ENCODE measurements around the gene INSYN2B.

INSYN2B gene

DNA sequence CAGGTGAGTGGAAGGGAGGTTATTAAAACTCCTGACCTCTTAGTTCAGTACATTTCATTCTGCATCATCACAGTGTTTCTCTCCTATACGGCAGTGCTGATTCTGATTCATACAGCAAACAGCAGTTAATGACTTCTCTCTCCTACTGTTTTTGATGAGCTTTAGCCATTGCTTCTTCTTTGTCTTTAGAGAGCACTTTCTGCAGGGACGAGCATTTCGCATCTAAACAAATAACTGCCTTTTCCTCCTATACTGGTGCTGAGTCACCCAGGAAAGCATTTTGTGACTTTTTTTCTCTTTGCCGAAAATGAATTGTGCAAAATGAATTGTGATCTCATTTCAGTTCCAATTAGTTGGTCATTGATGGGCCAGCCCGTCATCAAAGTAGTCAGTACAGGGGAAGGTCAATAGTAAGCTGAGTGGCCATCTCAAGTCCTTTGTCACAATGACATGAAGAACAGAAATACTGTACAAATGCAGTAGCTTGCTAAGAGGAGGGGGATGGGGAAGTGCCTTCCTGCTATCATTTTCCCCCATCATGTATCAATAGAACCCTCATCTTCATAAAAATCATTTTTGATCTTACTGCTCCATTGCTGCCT lies 98.5 kb downstream of the INSYN2B start:
- DNase-seq, result no peak

DNA sequence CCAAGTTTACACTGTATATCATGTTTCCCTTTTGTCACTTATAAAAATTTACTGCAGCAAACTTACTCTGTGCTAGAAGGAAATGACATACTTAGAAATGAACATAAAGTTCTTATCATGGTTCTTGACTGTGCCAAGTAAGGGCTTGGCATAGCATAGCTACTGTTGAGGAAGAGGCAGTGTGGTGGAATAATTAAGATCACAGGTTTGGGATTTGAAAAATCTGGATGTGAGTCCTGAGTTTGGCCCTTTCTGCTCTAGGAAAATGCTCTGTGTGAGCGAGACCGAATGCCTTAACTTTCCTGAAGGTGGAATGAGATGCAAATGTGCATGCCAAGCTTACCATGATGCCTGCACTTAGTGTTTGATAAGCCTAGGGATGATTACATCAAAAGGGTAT lies 99.5 kb downstream of the INSYN2B start:
- DNase-seq, result no peak

DNA sequence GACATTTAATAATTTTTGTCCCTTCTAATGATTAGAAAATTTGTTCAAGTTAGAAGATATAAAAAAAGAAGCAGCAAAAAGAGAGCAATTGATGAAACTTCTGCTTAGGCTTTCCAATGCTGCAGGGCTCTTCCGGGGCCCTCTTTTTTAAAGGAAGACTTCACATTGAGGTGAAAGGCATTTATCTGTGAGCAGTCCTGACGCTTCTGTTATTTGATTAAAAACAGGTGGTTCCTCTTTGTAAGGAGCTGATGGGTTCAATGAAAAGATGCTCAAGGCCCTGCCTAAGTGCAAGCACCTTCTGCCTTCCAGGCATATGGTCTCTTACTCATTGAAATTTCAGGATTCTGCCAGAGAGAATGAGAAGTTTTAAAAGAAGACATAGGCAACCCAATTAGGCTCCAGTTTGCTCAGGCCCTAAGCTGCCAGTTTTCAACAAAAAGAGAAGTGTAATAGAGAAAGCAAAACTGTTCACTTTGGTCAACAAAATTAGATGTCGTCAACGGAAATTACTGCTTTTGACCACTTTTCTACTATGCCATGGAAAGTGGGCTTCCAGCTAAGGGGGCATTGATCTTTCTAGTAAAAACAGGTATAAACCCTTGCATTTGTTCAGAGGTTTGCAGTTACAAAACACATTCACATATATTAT lies 100.2 kb downstream of the INSYN2B start:
- no peak for DNase-seq

DNA sequence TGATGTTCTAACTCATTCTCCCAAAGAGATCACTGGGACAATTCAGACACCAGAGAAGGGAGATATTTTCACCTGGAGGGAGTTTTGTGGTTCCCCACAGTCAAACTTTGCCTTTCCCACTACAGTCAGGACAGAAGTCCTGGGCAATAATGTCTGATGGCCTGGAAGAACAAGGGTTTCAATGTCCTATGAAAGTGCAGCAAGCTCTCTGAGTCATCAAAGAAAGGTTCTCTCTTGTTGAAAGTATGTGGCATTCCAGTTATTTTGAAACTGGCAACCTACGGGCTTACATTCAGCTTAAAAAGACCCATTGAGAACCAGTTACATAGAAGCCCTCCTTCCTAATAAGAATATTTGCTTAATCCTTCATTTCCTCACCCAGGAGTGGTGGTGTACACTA lies 103.9 kb downstream of the INSYN2B start:
- no peak for DNase-seq

DNA sequence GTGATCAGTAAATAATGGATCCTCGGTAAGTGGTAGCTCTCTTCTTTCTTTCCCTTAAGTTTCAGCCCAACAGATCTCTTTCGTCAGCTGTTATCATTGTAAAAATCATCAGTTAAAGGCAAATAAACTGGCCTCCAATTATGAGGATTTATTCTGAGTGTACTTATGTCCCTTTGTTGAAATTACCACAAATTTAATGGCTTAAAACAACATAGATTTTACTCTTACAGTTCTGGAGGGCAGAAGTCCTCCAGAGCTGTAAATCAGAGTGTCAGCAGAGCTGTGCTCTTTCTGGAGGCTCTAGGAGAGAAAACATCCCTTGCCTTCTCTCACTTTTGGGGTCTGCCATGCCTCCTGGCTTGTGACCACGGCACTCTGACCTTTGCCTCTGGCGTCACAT lies 104.6 kb downstream of the INSYN2B start:
- DNase-seq, result no peak

DNA sequence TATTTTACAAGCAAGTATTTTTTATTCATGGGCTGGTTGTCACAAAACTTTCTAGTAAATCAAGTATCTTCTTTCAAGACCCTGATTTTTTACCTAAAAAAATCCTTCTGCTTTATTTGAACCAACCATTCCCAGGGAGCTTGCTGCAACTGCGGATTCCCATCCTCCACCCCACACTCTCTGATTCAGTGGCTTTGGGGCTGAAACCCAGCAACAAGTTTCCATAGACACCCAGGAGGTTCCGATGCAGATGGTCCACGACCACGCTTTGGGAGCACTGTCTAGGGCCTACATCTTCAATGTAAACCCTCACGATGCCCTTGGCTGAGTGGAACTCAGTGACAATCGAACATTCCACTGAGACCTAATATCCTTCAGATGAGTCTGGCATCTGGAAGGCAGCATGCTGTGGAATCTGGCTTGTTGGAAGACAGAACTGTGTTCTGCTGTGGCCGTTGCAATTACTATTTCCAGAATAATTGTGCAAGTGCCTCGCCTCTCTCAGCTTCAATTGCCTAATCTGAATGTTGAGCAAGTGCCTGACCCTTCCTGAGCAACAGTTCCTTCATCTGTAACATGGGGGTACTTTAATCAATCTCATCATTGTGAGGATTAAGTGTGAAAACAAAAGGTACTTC lies 105.1 kb downstream of the INSYN2B start:
- no peak for DNase-seq

DNA sequence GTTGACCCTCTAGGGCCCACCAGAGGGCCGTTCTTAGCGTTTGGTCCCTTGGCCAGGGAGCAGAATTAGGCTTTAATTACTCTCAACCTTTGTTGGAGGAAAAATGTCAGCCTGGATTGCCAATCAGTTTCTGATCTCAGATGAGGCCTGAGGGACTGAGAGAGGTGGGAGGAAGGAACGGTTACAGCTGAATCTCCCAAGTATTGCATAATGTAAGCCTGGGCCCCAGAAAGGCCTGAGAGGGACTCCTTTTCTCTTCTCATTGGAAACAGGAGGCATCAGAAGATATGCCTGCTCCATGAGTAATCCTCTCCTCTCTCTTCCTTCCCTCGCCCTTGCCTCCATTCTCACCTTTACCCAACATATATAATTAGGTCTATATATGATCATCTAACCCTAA lies 105.7 kb downstream of the INSYN2B start:
- no peak for DNase-seq

DNA sequence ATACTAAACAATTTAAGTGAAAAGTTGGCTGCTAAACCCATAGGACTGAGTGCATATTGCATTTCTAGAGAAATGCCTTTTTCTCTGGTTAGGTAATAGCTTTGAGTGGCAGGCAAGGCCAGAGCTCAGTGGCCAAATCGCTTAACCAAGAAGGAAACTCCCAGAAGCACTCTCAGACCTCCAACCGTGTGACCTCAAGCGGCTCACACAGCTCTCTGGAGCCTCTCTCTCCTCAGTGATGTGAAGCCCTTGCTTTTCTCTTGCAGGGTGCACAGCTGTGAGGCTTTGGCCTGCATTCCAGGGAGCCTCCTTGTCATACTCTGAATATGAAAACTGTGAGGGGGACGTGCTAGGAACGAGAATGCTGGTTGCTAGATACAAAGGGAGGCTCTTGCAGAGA lies 106.7 kb downstream of the INSYN2B start:
- DNase-seq, result peak; percentile 3

DNA sequence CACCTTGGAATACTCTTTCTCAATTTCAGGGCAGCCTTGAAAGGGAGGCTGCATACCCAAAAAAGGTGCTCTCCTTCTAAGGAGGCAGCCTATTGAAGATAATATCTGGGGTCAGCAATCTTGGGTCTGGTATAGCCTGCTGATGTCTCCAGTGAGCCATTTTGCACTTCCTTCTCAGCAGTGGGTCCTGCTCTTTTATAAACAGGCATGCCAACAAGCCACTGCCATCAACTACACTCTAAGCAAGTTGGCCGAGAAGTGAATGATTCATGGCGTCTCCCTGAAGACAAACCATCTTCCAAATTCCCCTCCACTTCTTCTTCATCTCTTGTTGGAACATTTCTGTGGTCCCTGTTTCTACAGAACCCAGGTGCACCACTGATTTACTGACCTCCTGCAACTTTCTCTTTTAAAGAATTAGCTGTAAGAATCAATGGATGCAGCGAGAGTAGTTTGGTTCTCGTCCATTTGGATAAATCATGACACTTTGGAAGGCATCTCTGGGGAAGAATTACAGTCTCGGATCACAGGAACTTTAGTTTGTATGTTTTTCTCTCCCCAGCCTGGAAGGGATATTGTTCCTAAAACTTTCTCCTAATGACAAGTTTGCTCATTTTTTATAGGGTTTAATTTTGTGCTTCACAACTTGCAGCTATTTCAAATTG lies 108.3 kb downstream of the INSYN2B start:
- DNase-seq, result no peak

DNA sequence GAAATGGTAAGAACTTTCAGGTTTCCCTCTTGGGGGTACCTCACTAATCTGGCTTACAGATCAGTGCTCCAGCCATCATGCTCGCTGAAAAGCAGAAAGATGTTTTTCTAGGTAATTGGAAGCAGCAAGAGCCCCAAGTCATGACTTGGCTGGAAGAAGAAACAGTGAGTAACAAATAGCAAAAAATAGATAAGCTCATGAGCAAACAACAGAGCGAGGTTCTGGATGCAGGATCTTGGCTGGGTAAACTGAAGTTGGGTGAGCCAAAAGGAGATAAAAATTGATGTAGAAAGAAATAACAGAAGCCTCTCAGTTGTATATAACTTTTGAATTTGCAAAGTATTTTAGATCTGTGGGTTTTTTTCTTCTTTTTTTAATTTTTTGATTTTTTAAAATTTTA lies 110.1 kb downstream of the INSYN2B start:
- DNase-seq, result no peak

DNA sequence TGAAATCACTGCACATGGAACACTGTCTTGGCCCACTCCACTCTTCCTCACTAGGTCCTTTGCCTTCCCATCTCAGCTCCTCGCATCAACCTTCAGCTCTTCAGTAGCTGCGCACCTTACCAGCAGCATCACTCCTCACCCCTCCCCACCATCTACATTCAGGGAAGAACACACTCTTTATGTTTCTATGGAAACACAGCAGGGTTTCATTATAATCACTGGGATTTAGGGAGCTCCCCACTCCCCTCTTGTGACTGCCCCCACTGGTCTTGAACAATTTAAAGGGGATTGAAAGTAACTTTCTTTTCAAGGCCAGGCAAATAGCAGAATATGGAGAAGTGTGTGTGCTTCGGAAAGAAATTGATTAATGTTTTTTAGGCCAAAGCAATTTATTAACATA lies 111.2 kb downstream of the INSYN2B start:
- DNase-seq, result peak; percentile 32

DNA sequence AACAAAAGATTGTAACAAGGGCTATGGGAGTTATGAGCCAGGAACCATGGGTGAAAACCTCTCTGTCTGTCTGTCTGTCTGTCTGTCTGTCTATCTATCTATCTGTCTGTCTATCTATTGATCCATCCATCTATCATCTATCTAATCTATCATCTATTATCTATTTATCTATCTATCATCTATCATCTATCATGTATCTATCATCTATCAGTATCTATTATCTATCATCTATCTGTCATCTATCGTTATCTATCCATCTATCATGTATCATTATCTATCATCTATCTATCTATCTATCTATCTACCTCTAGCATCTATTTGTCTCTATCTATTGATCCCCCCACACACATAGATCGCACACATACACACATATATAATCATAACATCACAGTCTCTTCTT lies 112.9 kb downstream of the INSYN2B start:
- no peak for DNase-seq

DNA sequence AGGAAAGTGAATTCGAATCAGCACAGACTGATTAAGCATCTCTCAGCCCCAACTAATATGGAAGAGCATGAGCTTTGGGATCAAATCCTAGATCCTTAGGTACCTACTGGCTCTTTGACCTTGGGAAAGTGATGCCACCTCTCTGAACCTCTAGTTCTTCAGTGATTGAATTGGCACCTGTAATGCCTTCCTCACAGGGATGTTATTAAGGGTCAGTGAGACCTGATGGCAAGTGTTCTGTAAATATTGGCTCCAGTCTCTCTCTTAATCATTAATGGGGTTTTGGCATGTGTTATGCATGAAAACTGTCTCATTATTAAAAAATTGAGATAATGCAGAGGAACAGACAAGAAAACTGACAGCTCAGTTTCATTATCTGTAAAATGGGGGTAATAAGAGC lies 115.8 kb downstream of the INSYN2B start:
- DNase-seq, result no peak

DNA sequence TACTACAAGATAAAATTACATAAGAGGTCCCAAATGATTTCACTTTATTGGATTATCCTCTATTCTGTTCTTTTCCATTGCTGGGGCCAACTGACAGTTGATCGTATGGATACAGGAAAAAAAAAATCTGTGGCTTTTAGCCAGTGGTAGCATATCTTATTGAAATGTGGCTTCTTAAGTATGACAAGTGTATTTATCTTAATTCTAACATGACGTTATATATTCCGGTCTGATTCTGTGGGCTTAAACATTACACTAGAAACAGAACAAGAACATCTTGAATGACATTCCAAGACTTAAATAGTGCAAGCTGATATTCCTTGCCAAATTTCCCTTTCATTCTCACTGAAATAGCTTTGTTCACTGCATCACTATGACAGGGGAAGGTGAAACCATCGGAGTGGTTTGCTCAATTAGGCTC lies 117.9 kb downstream of the INSYN2B start:
- DNase-seq, result no peak

DNA sequence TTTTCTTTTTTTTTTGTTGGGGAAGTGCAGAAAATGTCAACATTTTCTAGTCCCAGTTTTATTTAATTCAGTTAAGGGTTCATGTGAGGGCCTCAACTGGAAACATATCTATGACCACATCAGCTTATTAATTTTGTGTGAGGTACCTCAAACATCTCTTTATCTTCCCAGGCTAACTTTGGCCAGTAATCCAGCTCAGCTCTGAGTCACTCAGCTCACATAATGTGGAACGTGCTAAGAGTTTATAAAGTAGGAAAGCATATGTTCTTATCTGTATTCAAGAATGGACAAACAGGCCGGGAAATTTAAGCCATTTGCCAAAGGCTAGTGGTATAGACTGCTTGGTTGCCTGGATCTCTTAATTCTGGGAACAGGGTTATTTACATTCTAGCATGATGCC lies 118.4 kb downstream of the INSYN2B start:
- no peak for DNase-seq

DNA sequence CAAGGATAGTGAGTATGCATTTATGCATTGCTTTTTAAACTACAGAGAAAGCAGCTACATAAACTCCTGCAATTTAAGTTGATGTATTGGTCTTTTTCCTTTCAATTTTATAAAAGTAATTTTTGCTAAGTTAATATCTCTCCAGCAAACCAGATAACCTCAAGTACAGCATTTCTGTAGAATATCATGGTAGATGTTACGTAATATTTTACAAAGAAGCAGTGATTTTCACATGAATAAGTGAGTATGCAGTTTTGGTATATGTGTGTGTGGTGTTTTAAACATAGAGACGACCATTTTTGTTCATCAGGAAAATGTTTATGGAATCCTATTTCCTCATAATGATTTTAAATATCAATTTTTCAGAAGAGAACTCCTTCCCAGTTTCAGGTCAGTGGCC lies 118.9 kb downstream of the INSYN2B start:
- DNase-seq, result no peak

DNA sequence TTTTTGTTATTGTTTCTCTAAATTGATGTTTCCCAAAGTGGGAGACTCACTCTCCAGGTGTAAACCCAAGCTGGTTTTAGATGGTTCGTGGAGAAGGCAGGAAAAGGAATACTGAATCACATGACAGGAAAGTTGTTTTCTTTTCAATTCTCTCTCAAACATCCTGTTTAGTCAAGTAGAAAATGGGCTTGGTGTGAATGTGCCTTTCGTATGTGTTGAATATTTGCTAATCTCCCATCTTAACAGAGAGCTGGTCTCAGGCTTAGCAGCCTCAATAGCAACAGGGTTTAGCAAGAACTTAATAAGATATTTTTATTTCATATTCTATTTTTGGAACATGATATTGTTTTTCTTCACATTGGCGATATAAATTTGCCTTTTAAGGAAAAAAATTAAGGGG lies 119.7 kb downstream of the INSYN2B start:
- no peak for DNase-seq

DNA sequence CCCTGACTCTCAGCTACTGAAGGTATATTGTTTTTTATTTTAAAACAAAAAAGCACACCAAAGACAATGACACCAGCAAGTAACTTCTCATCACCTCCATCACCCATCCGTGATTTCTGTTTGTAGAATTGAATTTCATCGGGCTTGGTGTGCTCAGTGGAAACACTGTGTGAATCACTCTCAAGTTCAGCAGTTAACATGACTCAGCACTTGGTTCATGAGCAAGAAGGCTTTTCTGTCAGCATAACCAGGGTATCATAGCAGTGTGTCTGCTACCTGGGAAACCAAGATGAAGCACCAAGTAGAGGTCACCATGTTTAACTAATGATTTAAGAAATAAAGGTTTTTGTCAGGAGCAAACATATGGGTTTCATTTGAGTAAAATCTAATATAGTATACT lies 123.7 kb downstream of the INSYN2B start:
- DNase-seq, result no peak

DNA sequence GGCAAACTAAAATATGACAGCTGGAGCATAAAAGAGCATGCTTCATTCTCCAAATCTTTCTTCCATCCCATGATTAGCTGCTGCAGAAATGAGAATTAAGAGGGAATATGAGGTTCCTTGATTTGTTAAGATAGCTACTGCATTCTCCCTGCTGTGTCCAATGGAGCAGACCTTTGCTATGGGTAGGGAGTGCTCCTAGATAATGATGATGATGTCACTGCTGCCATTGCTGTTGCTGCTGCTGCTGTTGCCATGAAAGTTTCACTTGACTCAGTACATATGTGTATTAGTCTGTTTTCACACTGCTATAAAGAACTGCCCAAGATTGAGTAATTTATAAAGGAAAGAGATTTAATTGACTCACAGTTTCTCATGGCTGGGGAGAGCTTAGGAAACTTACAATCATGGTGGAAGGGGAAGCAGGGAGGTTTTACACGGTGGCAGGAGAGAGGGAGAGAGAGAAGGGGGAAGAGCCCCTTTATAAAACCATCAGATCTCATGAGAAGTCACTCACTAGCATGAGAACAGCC lies 128.9 kb downstream of the INSYN2B start:
- DNase-seq, result no peak

DNA sequence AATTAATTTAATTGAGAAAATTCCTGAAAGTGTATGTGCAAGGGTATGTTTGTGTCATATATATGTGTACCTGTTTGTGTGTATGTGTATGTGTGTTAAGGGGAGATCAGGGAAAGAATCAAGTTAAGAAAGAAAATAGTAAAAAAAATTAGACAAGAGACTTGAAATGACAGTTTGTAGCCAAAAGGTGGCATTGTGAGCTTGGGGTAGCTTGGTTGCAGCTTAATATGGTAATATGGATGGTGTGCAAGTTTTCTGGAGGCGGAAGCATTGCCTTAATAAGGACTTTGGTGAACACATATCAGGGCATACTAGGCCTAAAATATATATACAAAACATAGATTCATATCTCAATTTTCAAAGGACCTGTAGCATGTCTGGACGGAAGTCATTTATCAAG lies 129.9 kb downstream of the INSYN2B start:
- no peak for DNase-seq

DNA sequence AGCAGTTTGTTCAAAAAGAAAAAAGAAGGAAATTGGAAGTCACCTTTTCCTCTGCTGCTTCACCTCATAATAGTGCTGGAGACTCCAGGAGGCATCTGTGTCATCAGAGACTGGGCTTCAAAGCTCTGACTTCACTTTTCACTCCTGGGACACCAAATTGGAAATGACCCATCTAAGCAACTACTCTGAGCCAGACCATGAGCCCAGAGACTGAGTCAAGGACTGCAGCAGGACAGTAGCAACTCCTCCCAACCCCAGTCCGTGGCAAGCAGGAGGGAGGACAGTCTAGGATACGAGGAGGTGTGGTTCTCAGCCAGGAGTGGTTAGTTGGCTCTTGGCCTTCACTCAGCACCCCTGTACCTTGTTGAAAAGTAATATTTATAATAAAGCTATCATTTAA lies 131.5 kb downstream of the INSYN2B start:
- DNase-seq, result no peak

DNA sequence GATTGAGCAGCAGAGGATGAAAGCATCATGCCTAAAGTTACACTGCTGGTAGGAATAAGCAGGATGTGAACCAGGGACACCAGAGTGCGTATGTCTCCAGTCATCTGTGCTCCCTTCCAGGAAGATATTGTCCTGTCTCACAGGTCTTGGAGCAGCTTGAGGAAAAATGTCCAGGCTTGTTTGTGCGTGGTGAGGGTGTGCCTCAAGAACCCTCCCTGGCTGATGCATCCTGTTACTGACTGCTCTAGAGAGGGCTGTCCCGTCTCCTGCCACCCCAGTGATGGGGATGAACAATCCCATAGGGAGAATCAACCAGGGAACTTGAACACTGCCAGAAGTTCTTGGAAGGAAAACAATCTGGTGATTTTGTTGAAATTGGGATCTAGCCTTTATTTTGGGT lies 132.0 kb downstream of the INSYN2B start:
- no peak for DNase-seq

DNA sequence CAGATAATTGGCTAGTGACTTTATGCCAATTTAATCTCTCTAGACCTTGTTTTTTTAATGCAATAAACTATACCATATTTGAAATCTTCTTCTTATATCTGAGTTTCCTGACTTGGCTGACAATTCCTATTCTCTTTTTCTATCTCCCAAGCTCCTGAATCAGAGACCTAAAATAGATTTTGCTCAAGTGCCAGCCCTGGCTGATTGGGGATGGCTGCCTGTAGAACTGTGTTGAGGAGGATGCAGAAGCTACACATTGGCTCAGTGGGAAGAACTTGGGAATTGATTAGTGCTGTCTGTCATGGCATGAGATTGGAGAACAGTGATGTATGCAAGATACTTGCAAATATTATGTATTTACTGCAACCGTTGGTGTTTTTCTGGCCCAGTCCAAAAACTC lies 132.8 kb downstream of the INSYN2B start:
- DNase-seq, result no peak

DNA sequence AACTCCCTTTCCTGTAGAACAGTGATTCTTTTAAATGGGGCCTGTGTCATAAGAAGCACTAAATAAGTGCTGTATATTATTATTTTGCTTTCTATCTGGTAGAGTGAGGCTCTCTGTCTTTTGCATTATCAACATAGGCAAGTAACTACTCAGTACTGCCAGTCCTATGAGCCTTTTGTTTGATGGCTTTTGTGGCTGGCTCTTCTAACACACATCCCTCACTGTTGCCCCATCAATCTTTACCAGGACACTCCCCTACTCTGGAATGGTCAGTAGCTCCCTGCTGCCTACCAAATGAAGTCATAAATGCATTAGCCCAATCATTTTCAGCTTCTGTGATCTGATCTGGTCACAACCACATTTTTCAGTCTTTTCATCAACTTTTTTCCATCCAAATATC lies 137.6 kb downstream of the INSYN2B start:
- no peak for DNase-seq

Data from NCI-H2227 treated with DMSO at 0.1 percent for 48 hours (cell line).